PFSK-1 (cell line): ENCODE measurements around the gene TWF2.

Experiments used
- FOXP2 ChIP-seq: optimal IDR thresholded peaks from 2 replicates; pipeline ENCODE3; 2011; ENCODE audit warnings: borderline replicate concordance, control low read depth, inconsistent platforms; ENCODE audit not compliant: insufficient read depth; ENCODE audit errors: extremely low read length, extremely low read depth
- POLR2AphosphoS5 ChIP-seq: IDR thresholded peaks from 2 replicates; pipeline ENCODE4 v1.6.1; 2012; ENCODE audit warnings: low read depth, mild to moderate bottlenecking, control low read depth, low read length, moderate library complexity
- SIN3A ChIP-seq: IDR thresholded peaks from 2 replicates; pipeline ENCODE4 v1.6.1; 2012; ENCODE audit warnings: mild to moderate bottlenecking, low read length, moderate library complexity, borderline replicate concordance; ENCODE audit not compliant: insufficient read depth
- TAF1 ChIP-seq: IDR thresholded peaks from 2 replicates; pipeline ENCODE4 v1.6.1; 2012; ENCODE audit warnings: low read length, control low read depth, borderline replicate concordance; ENCODE audit not compliant: insufficient read depth
- TF ChIP-seq, protein P1 (sequence below), 2 experiments: IDR thresholded peaks; 2 replicates each; pipeline versions ENCODE4 v1.6.1 to v1.8.0; 2011 to 2012; ENCODE audit warnings: low read depth in 2 of 2, low read length in 2 of 2, control low read depth in 1 of 2, inconsistent platforms in 1 of 2, mild to moderate bottlenecking in 1 of 2, moderate library complexity in 1 of 2; ENCODE audit not compliant: insufficient read depth in 1 of 2

Gene TWF2

DNA sequence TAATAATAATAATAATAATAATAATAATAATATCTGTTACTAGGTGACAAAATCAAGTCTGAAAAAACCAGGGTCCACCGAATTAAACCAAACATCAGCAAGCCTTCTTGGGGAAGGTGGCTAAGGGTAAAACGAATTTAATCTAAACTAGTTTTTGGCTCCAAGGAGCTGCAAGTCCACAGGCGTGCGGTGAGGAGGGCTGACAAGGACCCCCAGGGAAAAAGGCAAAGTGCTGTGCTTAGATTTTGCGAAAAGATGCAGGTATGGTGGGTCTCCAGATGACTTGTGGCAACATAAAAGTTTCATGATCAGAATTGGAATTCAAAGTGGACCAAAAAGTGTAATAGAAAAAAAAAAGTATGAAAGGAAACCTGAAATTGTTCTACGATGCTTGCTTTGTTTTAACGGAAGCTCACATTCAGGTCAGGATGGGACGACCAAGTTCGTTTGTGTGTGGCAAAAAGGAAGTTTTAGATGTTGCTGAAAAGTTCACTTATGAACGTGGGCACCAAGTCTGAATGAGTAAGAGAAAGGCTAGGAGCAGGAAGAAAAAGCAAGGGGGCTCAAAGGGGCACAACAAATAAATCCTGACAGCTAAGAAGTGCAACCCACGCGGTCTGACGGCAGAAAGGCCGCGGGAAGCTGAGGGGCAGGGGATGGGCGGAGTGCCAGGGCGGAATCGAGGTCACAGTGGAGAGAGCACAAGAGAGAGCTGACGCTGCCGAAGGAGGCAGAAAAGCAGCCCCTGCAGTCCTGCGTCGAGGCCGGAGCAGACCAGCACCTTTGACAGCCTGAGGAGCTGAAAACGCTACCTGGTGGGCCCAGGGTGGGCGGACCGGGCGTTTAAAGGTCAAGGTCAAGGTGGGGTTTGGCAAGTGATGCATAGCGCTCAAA is 38.4 kb upstream of the TWF2 start:
- TF ChIP-seq, protein P1, sequence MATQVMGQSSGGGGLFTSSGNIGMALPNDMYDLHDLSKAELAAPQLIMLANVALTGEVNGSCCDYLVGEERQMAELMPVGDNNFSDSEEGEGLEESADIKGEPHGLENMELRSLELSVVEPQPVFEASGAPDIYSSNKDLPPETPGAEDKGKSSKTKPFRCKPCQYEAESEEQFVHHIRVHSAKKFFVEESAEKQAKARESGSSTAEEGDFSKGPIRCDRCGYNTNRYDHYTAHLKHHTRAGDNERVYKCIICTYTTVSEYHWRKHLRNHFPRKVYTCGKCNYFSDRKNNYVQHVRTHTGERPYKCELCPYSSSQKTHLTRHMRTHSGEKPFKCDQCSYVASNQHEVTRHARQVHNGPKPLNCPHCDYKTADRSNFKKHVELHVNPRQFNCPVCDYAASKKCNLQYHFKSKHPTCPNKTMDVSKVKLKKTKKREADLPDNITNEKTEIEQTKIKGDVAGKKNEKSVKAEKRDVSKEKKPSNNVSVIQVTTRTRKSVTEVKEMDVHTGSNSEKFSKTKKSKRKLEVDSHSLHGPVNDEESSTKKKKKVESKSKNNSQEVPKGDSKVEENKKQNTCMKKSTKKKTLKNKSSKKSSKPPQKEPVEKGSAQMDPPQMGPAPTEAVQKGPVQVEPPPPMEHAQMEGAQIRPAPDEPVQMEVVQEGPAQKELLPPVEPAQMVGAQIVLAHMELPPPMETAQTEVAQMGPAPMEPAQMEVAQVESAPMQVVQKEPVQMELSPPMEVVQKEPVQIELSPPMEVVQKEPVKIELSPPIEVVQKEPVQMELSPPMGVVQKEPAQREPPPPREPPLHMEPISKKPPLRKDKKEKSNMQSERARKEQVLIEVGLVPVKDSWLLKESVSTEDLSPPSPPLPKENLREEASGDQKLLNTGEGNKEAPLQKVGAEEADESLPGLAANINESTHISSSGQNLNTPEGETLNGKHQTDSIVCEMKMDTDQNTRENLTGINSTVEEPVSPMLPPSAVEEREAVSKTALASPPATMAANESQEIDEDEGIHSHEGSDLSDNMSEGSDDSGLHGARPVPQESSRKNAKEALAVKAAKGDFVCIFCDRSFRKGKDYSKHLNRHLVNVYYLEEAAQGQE (IDR thresholded peaks at IDR 0.05; ENCODE audit: insufficient read depth in 1 of 2, low read depth in 2 of 2, low read length in 2 of 2), result no peak
- TF ChIP-seq POLR2AphosphoS5, result peak; percentile 57; the same call in 1 of the 2 replicates
- no peak for TF ChIP-seq FOXP2
- peak; percentile 91; the same call in 1 of the 2 replicates for TF ChIP-seq SIN3A
- TF ChIP-seq TAF1, result no peak

DNA sequence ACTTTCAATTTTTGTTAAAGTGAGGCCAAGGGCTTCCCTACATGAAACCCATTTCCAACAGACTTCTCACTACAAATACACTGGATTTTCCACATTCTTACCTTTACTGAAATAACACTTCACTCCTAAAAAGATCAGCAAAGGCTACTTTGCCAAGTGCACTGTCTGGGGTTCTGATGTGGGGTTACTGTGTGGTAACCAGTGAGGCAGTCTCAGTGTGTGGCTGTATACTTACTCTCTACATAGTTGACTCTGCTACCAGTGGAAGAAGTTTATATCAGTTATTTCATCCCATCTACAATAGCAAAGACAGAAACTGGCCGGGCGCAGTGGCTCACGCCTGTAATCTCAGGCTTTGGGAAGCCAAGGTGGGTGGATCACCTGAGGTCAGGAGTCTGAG is 33.9 kb upstream of the TWF2 start:
- no peak for TF ChIP-seq TAF1
- TF ChIP-seq SIN3A, result no peak
- TF ChIP-seq FOXP2, result no peak
- TF ChIP-seq, protein P1 (IDR thresholded peaks at IDR 0.05; ENCODE audit: insufficient read depth in 1 of 2, low read depth in 2 of 2, low read length in 2 of 2), result no peak
- TF ChIP-seq POLR2AphosphoS5, result no peak

DNA sequence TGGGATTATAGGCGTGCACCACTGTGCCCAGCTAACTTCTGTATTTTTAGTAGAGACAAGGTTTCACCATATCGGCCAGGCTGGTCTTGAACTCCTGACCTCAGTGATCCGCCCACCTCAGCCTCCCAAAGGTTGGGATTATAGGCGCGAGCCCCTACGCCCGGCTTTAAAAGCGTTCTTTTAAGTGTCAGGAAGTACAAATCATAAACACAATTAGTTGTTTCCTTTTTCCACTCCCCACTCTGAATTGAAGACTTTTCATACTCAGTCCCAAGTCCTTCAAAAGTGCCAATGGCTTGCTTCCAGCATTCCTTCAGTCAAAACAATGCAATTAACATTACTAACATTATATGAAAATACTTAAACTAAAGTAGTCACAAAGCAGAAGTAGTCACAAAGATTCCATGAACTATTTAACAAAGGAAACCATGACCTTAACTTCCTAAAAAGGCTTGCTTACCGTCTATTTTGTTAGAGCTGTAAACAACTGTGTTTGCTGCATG is 31.3 kb upstream of the TWF2 start:
- TF ChIP-seq TAF1 (no peak), SIN3A (no peak), POLR2AphosphoS5 (no peak), FOXP2 (no peak)
- TF ChIP-seq, protein P1 (IDR thresholded peaks at IDR 0.05; ENCODE audit: insufficient read depth in 1 of 2, low read depth in 2 of 2, low read length in 2 of 2), result no peak

DNA sequence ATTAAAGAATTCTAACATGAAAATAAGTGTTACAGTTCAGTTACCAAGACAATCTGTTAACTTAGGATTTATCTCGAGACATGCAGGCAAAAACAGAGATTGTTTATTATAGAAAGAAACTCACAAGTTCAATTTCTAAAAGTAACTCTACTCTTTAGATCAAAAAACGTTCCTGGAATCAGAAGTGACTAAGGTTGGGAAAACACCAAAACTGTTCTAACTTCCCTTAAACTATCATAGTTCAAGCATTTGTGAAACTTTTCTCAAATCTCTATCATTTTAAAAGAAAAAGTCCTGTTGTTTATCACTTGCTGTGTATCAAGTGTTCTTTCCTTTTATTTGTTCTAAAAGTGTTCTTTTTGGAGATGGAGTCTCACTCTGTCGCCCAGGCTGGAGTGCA is 30.8 kb upstream of the TWF2 start:
- TF ChIP-seq FOXP2 (no peak), SIN3A (no peak), POLR2AphosphoS5 (no peak), TAF1 (no peak)
- TF ChIP-seq, protein P1 (IDR thresholded peaks at IDR 0.05; ENCODE audit: insufficient read depth in 1 of 2, low read depth in 2 of 2, low read length in 2 of 2), result no peak
